Keratinocyte (primary cell): Measurements from ENCODE around the gene PNPLA8.

Source experiments
- CTCF ChIP-seq, 3 experiments: IDR thresholded peaks in 1 of 3; conservative IDR thresholded peaks in 1 of 3; optimal IDR thresholded peaks in 1 of 3; 2 replicates in 2 of 3; 3 replicates in 1 of 3; pipeline versions ENCODE3 to v1.5.1; 2011; ENCODE audit warnings: low read length in 3 of 3, mild to moderate bottlenecking in 3 of 3, moderate library complexity in 2 of 3, control low read depth in 1 of 3, inconsistent platforms in 1 of 3; ENCODE audit not compliant: insufficient read depth in 2 of 3; ENCODE audit errors: extremely low read depth in 1 of 3
- EZH2 ChIP-seq: IDR thresholded peaks from one replicate; pipeline ENCODE4 v1.6.1; 2012; ENCODE audit warnings: inconsistent platforms, mild to moderate bottlenecking, low read length, moderate library complexity

GRCh38 chr7:108460964-108461363 lies 65.0 kb downstream of the PNPLA8 start:
- no peak for TF ChIP-seq CTCF (optimal IDR thresholded peaks at IDR 0.05 in 1 of 3, IDR thresholded peaks at IDR 0.05 in 1 of 3, conservative IDR thresholded peaks at IDR 0.05 in 1 of 3; ENCODE audit: extremely low read depth in 1 of 3, insufficient read depth in 2 of 3, low read length in 3 of 3)
- no peak for TF ChIP-seq EZH2
